Nephron progenitor cell (in vitro differentiated cells): Measurements from ENCODE around the gene TRPM1.

ENCODE experiments used
- DNase-seq: peaks from one replicate; pipeline ENCODE4 v3.0.0; 2021
- H3K27ac Mint-ChIP-seq: 2 replicates; pipeline ENCODE4 v1.8.0; 2021; ENCODE audit warnings: mild to moderate bottlenecking, moderate library complexity, mixed read lengths
- H3K27me3 Mint-ChIP-seq: 2 replicates; pipeline ENCODE4 v1.8.0; 2021; ENCODE audit warnings: mild to moderate bottlenecking, low read depth, mixed read lengths; ENCODE audit not compliant: poor library complexity
- H3K36me3 Mint-ChIP-seq: 2 replicates; pipeline ENCODE4 v1.8.0; 2021; ENCODE audit warnings: low read depth, mixed read lengths
- H3K4me1 Mint-ChIP-seq: 2 replicates; pipeline ENCODE4 v1.8.0; 2021; ENCODE audit warnings: mixed read lengths
- H3K4me3 Mint-ChIP-seq: 2 replicates; pipeline ENCODE4 v1.8.0; 2021; ENCODE audit warnings: mild to moderate bottlenecking, moderate library complexity, mixed read lengths
- H3K9me3 Mint-ChIP-seq: 2 replicates; pipeline ENCODE4 v1.8.0; 2021; ENCODE audit warnings: mild to moderate bottlenecking, moderate library complexity, mixed read lengths
- TF ChIP-seq, protein P1 (sequence below): fragments of 200-600 bp; sonication (generic); IDR thresholded peaks from 2 replicates; pipeline ENCODE4 v1.5.0; 2021; ENCODE audit warnings: antibody characterized with exemption

Gene TRPM1

GRCh38 chr15:30953183-30953582 is 148.3 kb downstream of the TRPM1 start:
- peaks cover 18% of the 10 kb centered on the region for H3K9me3 Mint-ChIP-seq
- H3K36me3 Mint-ChIP-seq = peaks cover 92% of the 10 kb centered on the region
- TF ChIP-seq, protein P1, sequence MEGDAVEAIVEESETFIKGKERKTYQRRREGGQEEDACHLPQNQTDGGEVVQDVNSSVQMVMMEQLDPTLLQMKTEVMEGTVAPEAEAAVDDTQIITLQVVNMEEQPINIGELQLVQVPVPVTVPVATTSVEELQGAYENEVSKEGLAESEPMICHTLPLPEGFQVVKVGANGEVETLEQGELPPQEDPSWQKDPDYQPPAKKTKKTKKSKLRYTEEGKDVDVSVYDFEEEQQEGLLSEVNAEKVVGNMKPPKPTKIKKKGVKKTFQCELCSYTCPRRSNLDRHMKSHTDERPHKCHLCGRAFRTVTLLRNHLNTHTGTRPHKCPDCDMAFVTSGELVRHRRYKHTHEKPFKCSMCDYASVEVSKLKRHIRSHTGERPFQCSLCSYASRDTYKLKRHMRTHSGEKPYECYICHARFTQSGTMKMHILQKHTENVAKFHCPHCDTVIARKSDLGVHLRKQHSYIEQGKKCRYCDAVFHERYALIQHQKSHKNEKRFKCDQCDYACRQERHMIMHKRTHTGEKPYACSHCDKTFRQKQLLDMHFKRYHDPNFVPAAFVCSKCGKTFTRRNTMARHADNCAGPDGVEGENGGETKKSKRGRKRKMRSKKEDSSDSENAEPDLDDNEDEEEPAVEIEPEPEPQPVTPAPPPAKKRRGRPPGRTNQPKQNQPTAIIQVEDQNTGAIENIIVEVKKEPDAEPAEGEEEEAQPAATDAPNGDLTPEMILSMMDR = no peak
- H3K27ac Mint-ChIP-seq = no peak overlapping the region
- DNase-seq = no peak
- H3K27me3 Mint-ChIP-seq = no peaks in the 10 kb centered on the region
- H3K4me3 Mint-ChIP-seq = no peak overlapping the region
- no peaks in the 10 kb centered on the region for H3K4me1 Mint-ChIP-seq
